SU-DHL-6 (cell line): ENCODE measurements around the gene GLDN.

Experiments
- EZH2phosphoT487 ChIP-seq: fragments of 200-600 bp; sonication (generic), shearing (Covaris generic); conservative IDR thresholded peaks from 2 replicates; pipeline ENCODE4 v1.6.1; 2018; ENCODE audit warnings: mild to moderate bottlenecking, antibody characterized with exemption, low read length, moderate library complexity, mixed read lengths
- TF ChIP-seq, protein P1 (sequence below): fragments of 200-600 bp; sonication (generic); IDR thresholded peaks from one replicate; pipeline ENCODE4 v1.5.1; 2017; ENCODE audit warnings: antibody characterized with exemption, mild to moderate bottlenecking, low read length, moderate library complexity; ENCODE audit not compliant: insufficient read depth, poor library complexity, severe bottlenecking

DNA sequence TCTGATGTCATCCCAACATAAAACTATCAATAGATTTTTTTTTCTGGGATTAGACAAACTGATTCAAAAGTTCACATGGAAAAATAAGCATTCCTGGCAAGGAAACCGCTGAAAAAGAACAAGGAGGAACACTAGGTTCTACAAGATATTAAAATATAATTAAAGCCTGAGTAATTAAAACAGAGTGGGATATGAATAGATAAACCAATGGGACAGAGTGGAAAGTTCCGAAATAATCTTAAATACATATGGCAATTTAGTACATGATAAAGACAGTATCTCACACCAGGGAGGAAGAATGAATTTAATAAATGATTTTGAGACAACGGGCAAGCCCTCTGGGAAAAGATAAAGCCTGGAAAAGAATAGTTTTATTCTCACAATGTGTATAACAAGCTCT, 4.7 kb downstream of the GLDN start:
- TF ChIP-seq EZH2phosphoT487: no peak
- TF ChIP-seq, protein P1, sequence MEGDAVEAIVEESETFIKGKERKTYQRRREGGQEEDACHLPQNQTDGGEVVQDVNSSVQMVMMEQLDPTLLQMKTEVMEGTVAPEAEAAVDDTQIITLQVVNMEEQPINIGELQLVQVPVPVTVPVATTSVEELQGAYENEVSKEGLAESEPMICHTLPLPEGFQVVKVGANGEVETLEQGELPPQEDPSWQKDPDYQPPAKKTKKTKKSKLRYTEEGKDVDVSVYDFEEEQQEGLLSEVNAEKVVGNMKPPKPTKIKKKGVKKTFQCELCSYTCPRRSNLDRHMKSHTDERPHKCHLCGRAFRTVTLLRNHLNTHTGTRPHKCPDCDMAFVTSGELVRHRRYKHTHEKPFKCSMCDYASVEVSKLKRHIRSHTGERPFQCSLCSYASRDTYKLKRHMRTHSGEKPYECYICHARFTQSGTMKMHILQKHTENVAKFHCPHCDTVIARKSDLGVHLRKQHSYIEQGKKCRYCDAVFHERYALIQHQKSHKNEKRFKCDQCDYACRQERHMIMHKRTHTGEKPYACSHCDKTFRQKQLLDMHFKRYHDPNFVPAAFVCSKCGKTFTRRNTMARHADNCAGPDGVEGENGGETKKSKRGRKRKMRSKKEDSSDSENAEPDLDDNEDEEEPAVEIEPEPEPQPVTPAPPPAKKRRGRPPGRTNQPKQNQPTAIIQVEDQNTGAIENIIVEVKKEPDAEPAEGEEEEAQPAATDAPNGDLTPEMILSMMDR: no peak
